ENCODE measurements around the gene TPM1. TPM values are rescaled to one million over a fixed set of nuclear protein-coding genes. Genes with fewer than 3 reads are reported as not detected.

TPM1 gene
- total RNA-seq, 1 donor from 2014 or later = 67.5 TPM

- H3K27me3 Mint-ChIP-seq (ENCODE audit: low read depth) = peaks cover 81% of the 10 kb centered on the region
- no peaks in the 10 kb centered on the region for H3K36me3 Mint-ChIP-seq (ENCODE audit: low read depth)
- H3K4me3 Mint-ChIP-seq = peak overlapping the region; percentile 99
- DNase-seq (ENCODE audit: low read depth, low spot score) = no peak
- no peak for TF ChIP-seq CTCF (conservative IDR thresholded peaks at IDR 0.05)
- H3K27ac Mint-ChIP-seq (ENCODE audit: unreplicated experiment) = no peak overlapping the region
- peaks cover 55% of the 10 kb centered on the region for H3K4me1 Mint-ChIP-seq
- H3K9me3 Mint-ChIP-seq = no peaks in the 10 kb centered on the region
Observed at GRCh38 chr15:63045465-63045840, 2.9 kb downstream of the TPM1 start.

GRCh38 chr15:63045879-63046278, 3.3 kb downstream of the TPM1 start:
- Mint-ChIP-seq H3K27ac (ENCODE audit: unreplicated experiment) (no peak overlapping the region), H3K4me1 (peaks cover 58% of the 10 kb centered on the region), H3K36me3 (ENCODE audit: low read depth) (no peaks in the 10 kb centered on the region), H3K9me3 (no peaks in the 10 kb centered on the region), H3K4me3 (peak overlapping the region; percentile 99), H3K27me3 (ENCODE audit: low read depth) (peaks cover 77% of the 10 kb centered on the region)
- no peak for TF ChIP-seq CTCF (conservative IDR thresholded peaks at IDR 0.05)
- DNase-seq (ENCODE audit: low read depth, low spot score) = no peak

- no peak for DNase-seq (ENCODE audit: low read depth, low spot score)
- no peaks in the 10 kb centered on the region for H3K9me3 Mint-ChIP-seq
- TF ChIP-seq CTCF (conservative IDR thresholded peaks at IDR 0.05) = no peak
- peaks cover 65% of the 10 kb centered on the region for H3K27me3 Mint-ChIP-seq (ENCODE audit: low read depth)
- H3K4me3 Mint-ChIP-seq = peak overlapping the region; percentile 90
- no peaks in the 10 kb centered on the region for H3K36me3 Mint-ChIP-seq (ENCODE audit: low read depth)
- H3K27ac Mint-ChIP-seq (ENCODE audit: unreplicated experiment) = no peak overlapping the region
- peaks cover 64% of the 10 kb centered on the region for H3K4me1 Mint-ChIP-seq
Observed at GRCh38 chr15:63046917-63047760, 4.6 kb downstream of the TPM1 start.

- DNase-seq (ENCODE audit: low read depth, low spot score) = no peak
- H3K4me3 Mint-ChIP-seq = peak overlapping the region; percentile 90
- H3K9me3 Mint-ChIP-seq = no peaks in the 10 kb centered on the region
- peaks cover 70% of the 10 kb centered on the region for H3K4me1 Mint-ChIP-seq
- H3K36me3 Mint-ChIP-seq (ENCODE audit: low read depth) = no peaks in the 10 kb centered on the region
- TF ChIP-seq CTCF (conservative IDR thresholded peaks at IDR 0.05) = no peak
- no peak overlapping the region for H3K27ac Mint-ChIP-seq (ENCODE audit: unreplicated experiment)
- H3K27me3 Mint-ChIP-seq (ENCODE audit: low read depth) = peaks cover 60% of the 10 kb centered on the region
Observed at GRCh38 chr15:63047792-63048114, 5.2 kb downstream of the TPM1 start.

- peak; percentile 92 for DNase-seq (ENCODE audit: low read depth, low spot score)
- H3K27me3 Mint-ChIP-seq (ENCODE audit: low read depth) = peaks cover 55% of the 10 kb centered on the region
- peaks cover 71% of the 10 kb centered on the region for H3K4me1 Mint-ChIP-seq
- H3K27ac Mint-ChIP-seq (ENCODE audit: unreplicated experiment) = no peak overlapping the region
- peak; percentile 98 for TF ChIP-seq CTCF (conservative IDR thresholded peaks at IDR 0.05)
- peak overlapping the region; percentile 90 for H3K4me3 Mint-ChIP-seq
- no peaks in the 10 kb centered on the region for H3K36me3 Mint-ChIP-seq (ENCODE audit: low read depth)
- H3K9me3 Mint-ChIP-seq = no peaks in the 10 kb centered on the region
Observed at GRCh38 chr15:63048115-63048775, 5.7 kb downstream of the TPM1 start.
